Measurements from ENCODE around the gene GIGYF1. TPM values are rescaled to one million over a fixed set of nuclear protein-coding genes. Genes with fewer than 3 reads are reported as not detected.

GIGYF1 gene
- total and polyA plus RNA-seq, 4 donors, result 19.0 to 41.6 (median 33.8) TPM

- TF ChIP-seq, protein P1, sequence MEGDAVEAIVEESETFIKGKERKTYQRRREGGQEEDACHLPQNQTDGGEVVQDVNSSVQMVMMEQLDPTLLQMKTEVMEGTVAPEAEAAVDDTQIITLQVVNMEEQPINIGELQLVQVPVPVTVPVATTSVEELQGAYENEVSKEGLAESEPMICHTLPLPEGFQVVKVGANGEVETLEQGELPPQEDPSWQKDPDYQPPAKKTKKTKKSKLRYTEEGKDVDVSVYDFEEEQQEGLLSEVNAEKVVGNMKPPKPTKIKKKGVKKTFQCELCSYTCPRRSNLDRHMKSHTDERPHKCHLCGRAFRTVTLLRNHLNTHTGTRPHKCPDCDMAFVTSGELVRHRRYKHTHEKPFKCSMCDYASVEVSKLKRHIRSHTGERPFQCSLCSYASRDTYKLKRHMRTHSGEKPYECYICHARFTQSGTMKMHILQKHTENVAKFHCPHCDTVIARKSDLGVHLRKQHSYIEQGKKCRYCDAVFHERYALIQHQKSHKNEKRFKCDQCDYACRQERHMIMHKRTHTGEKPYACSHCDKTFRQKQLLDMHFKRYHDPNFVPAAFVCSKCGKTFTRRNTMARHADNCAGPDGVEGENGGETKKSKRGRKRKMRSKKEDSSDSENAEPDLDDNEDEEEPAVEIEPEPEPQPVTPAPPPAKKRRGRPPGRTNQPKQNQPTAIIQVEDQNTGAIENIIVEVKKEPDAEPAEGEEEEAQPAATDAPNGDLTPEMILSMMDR (IDR thresholded peaks at IDR 0.05; ENCODE audit: control extremely low read depth, extremely low read depth), result no peak
- 87 to 88% methylated on average over 17 of the region's 17 CpGs for WGBS, 2 donors
- DNase-seq, result no peak
Measured at GRCh38 chr7:100722480-100723212, 28.6 kb upstream of the GIGYF1 start.

DNA sequence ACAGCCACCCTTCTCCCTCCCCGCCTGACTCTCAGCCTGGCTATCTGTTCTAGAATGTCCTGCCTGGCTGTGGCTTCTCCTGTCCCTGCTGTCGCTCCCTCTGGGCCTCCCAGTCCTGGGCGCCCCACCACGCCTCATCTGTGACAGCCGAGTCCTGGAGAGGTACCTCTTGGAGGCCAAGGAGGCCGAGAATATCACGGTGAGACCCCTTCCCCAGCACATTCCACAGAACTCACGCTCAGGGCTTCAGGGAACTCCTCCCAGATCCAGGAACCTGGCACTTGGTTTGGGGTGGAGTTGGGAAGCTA lies 27.4 kb upstream of the GIGYF1 start:
- TF ChIP-seq, protein P1 (IDR thresholded peaks at IDR 0.05; ENCODE audit: control extremely low read depth, extremely low read depth), result no peak
- H3K36me3 ChIP-seq (ENCODE audit: control insufficient read depth in 4 of 4, insufficient read depth in 4 of 4, low read length in 4 of 4), result no peaks in the 10 kb centered on the region

More at GRCh38 chr7:100722480-100723212, 28.6 kb upstream of the GIGYF1 start:
- H3K27ac ChIP-seq (ENCODE audit: low read depth in 1 of 2, low read length in 1 of 2), result no peak overlapping the region
- H3K9me3 ChIP-seq (ENCODE audit: control insufficient read depth in 4 of 4, insufficient read depth in 3 of 4, low read length in 3 of 4), result peaks cover 0 to 3% (median 0%) of the 10 kb centered on the region in 4 donors
- peaks cover 7 to 26% (median 23%) of the 10 kb centered on the region in 3 donors for H3K27me3 ChIP-seq (ENCODE audit: control insufficient read depth in 3 of 3, insufficient read depth in 3 of 3, low read length in 2 of 3)
- H3K36me3 ChIP-seq (ENCODE audit: control insufficient read depth in 4 of 4, insufficient read depth in 4 of 4, low read length in 4 of 4), result no peaks in the 10 kb centered on the region
- no peak overlapping the region for H3K9ac ChIP-seq (ENCODE audit: insufficient read depth in 1 of 2, low read length in 2 of 2)
- H3K4me3 ChIP-seq, result no peak overlapping the region
- H3K4me1 ChIP-seq (ENCODE audit: control insufficient read depth in 5 of 5, insufficient read depth in 5 of 5, low read length in 5 of 5), result peaks cover 0 to 10% (median 3%) of the 10 kb centered on the region in 5 donors
- no peak for ATAC-seq (ENCODE audit: insufficient read depth, low FRiP score)

DNA sequence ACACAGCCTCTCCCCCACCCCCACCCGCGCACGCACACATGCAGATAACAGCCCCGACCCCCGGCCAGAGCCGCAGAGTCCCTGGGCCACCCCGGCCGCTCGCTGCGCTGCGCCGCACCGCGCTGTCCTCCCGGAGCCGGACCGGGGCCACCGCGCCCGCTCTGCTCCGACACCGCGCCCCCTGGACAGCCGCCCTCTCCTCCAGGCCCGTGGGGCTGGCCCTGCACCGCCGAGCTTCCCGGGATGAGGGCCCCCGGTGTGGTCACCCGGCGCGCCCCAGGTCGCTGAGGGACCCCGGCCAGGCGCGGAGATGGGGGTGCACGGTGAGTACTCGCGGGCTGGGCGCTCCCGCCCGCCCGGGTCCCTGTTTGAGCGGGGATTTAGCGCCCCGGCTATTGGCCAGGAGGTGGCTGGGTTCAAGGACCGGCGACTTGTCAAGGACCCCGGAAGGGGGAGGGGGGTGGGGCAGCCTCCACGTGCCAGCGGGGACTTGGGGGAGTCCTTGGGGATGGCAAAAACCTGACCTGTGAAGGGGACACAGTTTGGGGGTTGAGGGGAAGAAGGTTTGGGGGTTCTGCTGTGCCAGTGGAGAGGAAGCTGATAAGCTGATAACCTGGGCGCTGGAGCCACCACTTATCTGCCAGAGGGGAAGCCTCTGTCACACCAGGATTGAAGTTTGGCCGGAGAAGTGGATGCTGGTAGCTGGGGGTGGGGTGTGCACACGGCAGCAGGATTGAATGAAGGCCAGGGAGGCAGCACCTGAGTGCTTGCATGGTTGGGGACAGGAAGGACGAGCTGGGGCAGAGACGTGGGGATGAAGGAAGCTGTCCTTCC lies 26.8 kb upstream of the GIGYF1 start:
- WGBS, 2 donors, result 4% methylated on average over 53 to 56 of the region's 56 CpGs
- Histone ChIP-seq H3K27ac (ENCODE audit: low read depth in 1 of 2, low read length in 1 of 2) (no peak overlapping the region), H3K36me3 (ENCODE audit: control insufficient read depth in 4 of 4, insufficient read depth in 4 of 4, low read length in 4 of 4) (no peaks in the 10 kb centered on the region), H3K27me3 (ENCODE audit: control insufficient read depth in 3 of 3, insufficient read depth in 3 of 3, low read length in 2 of 3) (peaks cover 7 to 26% (median 23%) of the 10 kb centered on the region in 3 donors), H3K9me3 (ENCODE audit: control insufficient read depth in 4 of 4, insufficient read depth in 3 of 4, low read length in 3 of 4) (peaks cover 0 to 3% (median under 1%) of the 10 kb centered on the region in 4 donors), H3K9ac (ENCODE audit: insufficient read depth in 1 of 2, low read length in 2 of 2) (no peak overlapping the region), H3K4me3 (no peak overlapping the region), H3K4me1 (ENCODE audit: control insufficient read depth in 5 of 5, insufficient read depth in 5 of 5, low read length in 5 of 5) (peaks cover 0 to 10% (median 3%) of the 10 kb centered on the region in 5 donors)
- ATAC-seq (ENCODE audit: insufficient read depth, low FRiP score) (no peak), DNase-seq (peak in 1 of 3 donors; percentile 3)
- TF ChIP-seq, protein P1 (IDR thresholded peaks at IDR 0.05; ENCODE audit: control extremely low read depth, extremely low read depth), result no peak

More for the DNA sequence above, 27.4 kb upstream of the GIGYF1 start:
- Histone ChIP-seq H3K9ac (ENCODE audit: insufficient read depth in 1 of 2, low read length in 2 of 2) (no peak overlapping the region), H3K4me1 (ENCODE audit: control insufficient read depth in 5 of 5, insufficient read depth in 5 of 5, low read length in 5 of 5) (peaks cover 0 to 10% (median 3%) of the 10 kb centered on the region in 5 donors), H3K9me3 (ENCODE audit: control insufficient read depth in 4 of 4, insufficient read depth in 3 of 4, low read length in 3 of 4) (peaks cover 0 to 3% (median under 1%) of the 10 kb centered on the region in 4 donors), H3K27ac (ENCODE audit: low read depth in 1 of 2, low read length in 1 of 2) (no peak overlapping the region), H3K27me3 (ENCODE audit: control insufficient read depth in 3 of 3, insufficient read depth in 3 of 3, low read length in 2 of 3) (peaks cover 7 to 26% (median 23%) of the 10 kb centered on the region in 3 donors), H3K4me3 (no peak overlapping the region)
- DNase-seq (no peak), ATAC-seq (ENCODE audit: insufficient read depth, low FRiP score) (no peak)
- WGBS, 2 donors, result 73 to 82% methylated on average over 8 of the region's 8 CpGs
